ENCODE measurements around the gene SORBS1.

GRCh38 chr10:95454356-95454755 is 106.8 kb downstream of the SORBS1 start:
- TF ChIP-seq, protein P1, sequence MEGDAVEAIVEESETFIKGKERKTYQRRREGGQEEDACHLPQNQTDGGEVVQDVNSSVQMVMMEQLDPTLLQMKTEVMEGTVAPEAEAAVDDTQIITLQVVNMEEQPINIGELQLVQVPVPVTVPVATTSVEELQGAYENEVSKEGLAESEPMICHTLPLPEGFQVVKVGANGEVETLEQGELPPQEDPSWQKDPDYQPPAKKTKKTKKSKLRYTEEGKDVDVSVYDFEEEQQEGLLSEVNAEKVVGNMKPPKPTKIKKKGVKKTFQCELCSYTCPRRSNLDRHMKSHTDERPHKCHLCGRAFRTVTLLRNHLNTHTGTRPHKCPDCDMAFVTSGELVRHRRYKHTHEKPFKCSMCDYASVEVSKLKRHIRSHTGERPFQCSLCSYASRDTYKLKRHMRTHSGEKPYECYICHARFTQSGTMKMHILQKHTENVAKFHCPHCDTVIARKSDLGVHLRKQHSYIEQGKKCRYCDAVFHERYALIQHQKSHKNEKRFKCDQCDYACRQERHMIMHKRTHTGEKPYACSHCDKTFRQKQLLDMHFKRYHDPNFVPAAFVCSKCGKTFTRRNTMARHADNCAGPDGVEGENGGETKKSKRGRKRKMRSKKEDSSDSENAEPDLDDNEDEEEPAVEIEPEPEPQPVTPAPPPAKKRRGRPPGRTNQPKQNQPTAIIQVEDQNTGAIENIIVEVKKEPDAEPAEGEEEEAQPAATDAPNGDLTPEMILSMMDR (CRISPR knock-in tag; IDR thresholded peaks at IDR 0.05) = no peak
- TF ChIP-seq EP300 (IDR thresholded peaks at IDR 0.05; ENCODE audit: low read depth in 2 of 2, low read length in 2 of 2) (no peak), EP300 (CRISPR knock-in tag; IDR thresholded peaks at IDR 0.05; ENCODE audit: borderline replicate concordance) (no peak)
